ENCODE data around the gene KIF1B.

Gene KIF1B

DNA sequence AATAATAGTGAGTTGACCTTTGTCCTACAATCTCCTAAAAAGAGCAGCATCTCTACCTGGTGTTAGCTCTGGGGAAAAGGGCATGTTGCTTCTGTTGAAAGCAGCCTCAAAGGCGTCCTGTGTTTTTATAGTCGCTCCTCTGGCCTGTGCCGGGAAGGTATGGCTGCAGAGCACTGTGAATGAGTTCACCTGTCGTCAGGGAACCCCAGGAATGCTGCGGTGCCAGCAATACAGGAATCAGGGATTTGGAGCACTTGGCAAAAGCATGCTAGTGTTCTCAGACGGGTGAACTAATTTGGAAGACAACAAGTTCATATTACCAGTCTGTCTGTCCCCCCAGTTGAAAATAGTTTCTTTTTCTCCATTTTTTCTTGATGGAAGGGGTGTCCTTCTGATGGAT, 128.2 kb downstream of the KIF1B start:
- no peak overlapping the region for H3K9ac ChIP-seq (ENCODE audit: low read length)
- H4K20me1 ChIP-seq (ENCODE audit: low read depth, low read length) = no peaks in the 10 kb centered on the region
- no peaks in the 10 kb centered on the region for H3F3A ChIP-seq (ENCODE audit: insufficient read depth)
- no peak overlapping the region for H2AFZ ChIP-seq (ENCODE audit: low read depth, low read length, severe bottlenecking)
- H3K9me2 ChIP-seq (replicated peaks; ENCODE audit: insufficient read depth, low read length) = no peaks in the 10 kb centered on the region
- H3K4me2 ChIP-seq (ENCODE audit: low read depth, low read length, poor library complexity, severe bottlenecking) = no peak overlapping the region
- no peaks in the 10 kb centered on the region for H3K36me3 ChIP-seq (ENCODE audit: low read length)
- H3K79me2 ChIP-seq (ENCODE audit: insufficient read depth, low read length) = no peaks in the 10 kb centered on the region
- TF ChIP-seq EZH2phosphoT487 (conservative IDR thresholded peaks at IDR 0.05; ENCODE audit: low read length) = no peak
- TF ChIP-seq, protein P1, sequence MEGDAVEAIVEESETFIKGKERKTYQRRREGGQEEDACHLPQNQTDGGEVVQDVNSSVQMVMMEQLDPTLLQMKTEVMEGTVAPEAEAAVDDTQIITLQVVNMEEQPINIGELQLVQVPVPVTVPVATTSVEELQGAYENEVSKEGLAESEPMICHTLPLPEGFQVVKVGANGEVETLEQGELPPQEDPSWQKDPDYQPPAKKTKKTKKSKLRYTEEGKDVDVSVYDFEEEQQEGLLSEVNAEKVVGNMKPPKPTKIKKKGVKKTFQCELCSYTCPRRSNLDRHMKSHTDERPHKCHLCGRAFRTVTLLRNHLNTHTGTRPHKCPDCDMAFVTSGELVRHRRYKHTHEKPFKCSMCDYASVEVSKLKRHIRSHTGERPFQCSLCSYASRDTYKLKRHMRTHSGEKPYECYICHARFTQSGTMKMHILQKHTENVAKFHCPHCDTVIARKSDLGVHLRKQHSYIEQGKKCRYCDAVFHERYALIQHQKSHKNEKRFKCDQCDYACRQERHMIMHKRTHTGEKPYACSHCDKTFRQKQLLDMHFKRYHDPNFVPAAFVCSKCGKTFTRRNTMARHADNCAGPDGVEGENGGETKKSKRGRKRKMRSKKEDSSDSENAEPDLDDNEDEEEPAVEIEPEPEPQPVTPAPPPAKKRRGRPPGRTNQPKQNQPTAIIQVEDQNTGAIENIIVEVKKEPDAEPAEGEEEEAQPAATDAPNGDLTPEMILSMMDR (IDR thresholded peaks at IDR 0.05; ENCODE audit: insufficient read depth, low read length, poor library complexity, severe bottlenecking) = no peak
- H3K27me3 ChIP-seq (ENCODE audit: low read length) = no peaks in the 10 kb centered on the region
- no peak overlapping the region for H3K27ac ChIP-seq (ENCODE audit: low read depth, low read length)
- no peaks in the 10 kb centered on the region for H3K9me3 ChIP-seq (ENCODE audit: insufficient read depth, low read length)
- H3K4me3 ChIP-seq (ENCODE audit: insufficient read depth, low read length, poor library complexity, severe bottlenecking) = no peak overlapping the region

DNA sequence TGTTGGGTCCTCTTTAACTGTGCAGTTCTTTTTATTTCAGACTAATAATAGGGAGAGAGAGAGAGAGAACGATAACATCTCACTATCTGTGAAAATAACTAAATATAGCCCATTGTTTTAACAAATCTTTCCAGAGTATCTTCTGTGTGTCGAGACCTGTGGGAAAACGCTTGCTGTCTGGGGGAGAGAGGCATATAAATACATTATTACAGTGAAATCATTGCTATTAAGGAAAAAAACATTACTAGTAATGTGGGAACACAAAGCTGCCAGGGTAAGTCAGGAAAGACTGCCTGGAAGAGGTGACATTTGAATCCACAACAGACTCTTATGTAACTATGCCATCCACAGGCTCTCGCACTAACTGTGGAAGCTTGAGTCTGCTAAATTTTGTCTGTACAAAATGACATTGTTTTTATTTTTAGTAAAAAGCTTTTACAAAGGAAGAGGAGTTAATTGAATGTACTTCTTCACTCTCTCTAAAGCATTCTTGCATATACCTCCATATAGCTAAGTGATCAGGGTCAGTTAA, 128.7 kb downstream of the KIF1B start:
- H3K36me3 ChIP-seq (ENCODE audit: low read length) = no peaks in the 10 kb centered on the region
- no peak overlapping the region for H3K27ac ChIP-seq (ENCODE audit: low read depth, low read length)
- no peaks in the 10 kb centered on the region for H3K9me2 ChIP-seq (replicated peaks; ENCODE audit: insufficient read depth, low read length)
- no peaks in the 10 kb centered on the region for H3K79me2 ChIP-seq (ENCODE audit: insufficient read depth, low read length)
- H3K4me2 ChIP-seq (ENCODE audit: low read depth, low read length, poor library complexity, severe bottlenecking) = no peak overlapping the region
- H3K9me3 ChIP-seq (ENCODE audit: insufficient read depth, low read length) = no peaks in the 10 kb centered on the region
- H3K9ac ChIP-seq (ENCODE audit: low read length) = no peak overlapping the region
- no peaks in the 10 kb centered on the region for H3F3A ChIP-seq (ENCODE audit: insufficient read depth)
- H3K4me3 ChIP-seq (ENCODE audit: insufficient read depth, low read length, poor library complexity, severe bottlenecking) = no peak overlapping the region
- no peaks in the 10 kb centered on the region for H4K20me1 ChIP-seq (ENCODE audit: low read depth, low read length)
- no peak overlapping the region for H2AFZ ChIP-seq (ENCODE audit: low read depth, low read length, severe bottlenecking)
- no peaks in the 10 kb centered on the region for H3K27me3 ChIP-seq (ENCODE audit: low read length)
- TF ChIP-seq, protein P1 (IDR thresholded peaks at IDR 0.05; ENCODE audit: insufficient read depth, low read length, poor library complexity, severe bottlenecking) = no peak
- no peak for TF ChIP-seq EZH2phosphoT487 (conservative IDR thresholded peaks at IDR 0.05; ENCODE audit: low read length)

DNA sequence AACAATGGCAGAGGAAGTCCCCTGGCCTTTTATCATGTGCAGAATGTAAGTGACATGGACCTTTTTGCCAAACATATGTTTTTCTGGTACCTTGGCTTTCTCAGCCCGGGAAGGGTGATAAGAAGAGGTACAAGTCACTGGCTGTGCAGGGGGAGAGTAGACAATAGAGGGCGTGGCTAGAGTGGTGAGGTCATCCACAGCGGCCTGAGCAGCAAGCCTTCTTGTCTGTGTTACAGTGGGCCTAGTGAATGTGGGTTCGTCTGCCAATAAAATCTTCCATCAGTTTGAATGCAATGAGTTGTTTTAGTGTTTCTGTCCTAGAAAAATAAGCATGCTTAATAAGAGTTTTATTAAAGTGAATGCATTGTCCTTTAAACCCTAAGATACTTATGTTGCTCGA, 129.4 kb downstream of the KIF1B start:
- H3K36me3 ChIP-seq (ENCODE audit: low read length) = no peaks in the 10 kb centered on the region

More for the DNA sequence above, 129.4 kb downstream of the KIF1B start:
- no peak for TF ChIP-seq EZH2phosphoT487 (conservative IDR thresholded peaks at IDR 0.05; ENCODE audit: low read length)
- TF ChIP-seq, protein P1 (IDR thresholded peaks at IDR 0.05; ENCODE audit: insufficient read depth, low read length, poor library complexity, severe bottlenecking) = no peak
- no peak overlapping the region for H3K9ac ChIP-seq (ENCODE audit: low read length)
- H2AFZ ChIP-seq (ENCODE audit: low read depth, low read length, severe bottlenecking) = no peak overlapping the region
- no peaks in the 10 kb centered on the region for H3K9me2 ChIP-seq (replicated peaks; ENCODE audit: insufficient read depth, low read length)
- H3F3A ChIP-seq (ENCODE audit: insufficient read depth) = no peaks in the 10 kb centered on the region
- no peaks in the 10 kb centered on the region for H3K79me2 ChIP-seq (ENCODE audit: insufficient read depth, low read length)
- H3K27me3 ChIP-seq (ENCODE audit: low read length) = no peaks in the 10 kb centered on the region
- H4K20me1 ChIP-seq (ENCODE audit: low read depth, low read length) = no peaks in the 10 kb centered on the region
- H3K27ac ChIP-seq (ENCODE audit: low read depth, low read length) = no peak overlapping the region
- no peak overlapping the region for H3K4me2 ChIP-seq (ENCODE audit: low read depth, low read length, poor library complexity, severe bottlenecking)
- H3K4me3 ChIP-seq (ENCODE audit: insufficient read depth, low read length, poor library complexity, severe bottlenecking) = no peak overlapping the region
- H3K9me3 ChIP-seq (ENCODE audit: insufficient read depth, low read length) = no peaks in the 10 kb centered on the region
